Stimulated activated CD4-positive, alpha-beta T cell treated with anti-CD3 and anti-CD28 coated beads, Interleukin-12 subunit alpha, Interleukin-12 subunit beta, amount 100 ng/mL, for 48 hours (primary cell): Measurements from ENCODE around the gene DDX51.
"Not testable (repeated sequence)": the region's sequence is repeated elsewhere in the genome, so short reads cannot be mapped to it uniquely, and the experiment has no call there.

ENCODE experiments used
- DNase-seq, 3 donors: peaks; one replicate each; pipeline ENCODE4 v3.0.0-alpha.2; 2020; ENCODE audit warnings: low read depth in 2 of 3, low spot score in 1 of 3

The DDX51 gene

GRCh38 chr12:132118876-132119275 is 25.2 kb downstream of the DDX51 start:
- DNase-seq, result no peak

- no peak for DNase-seq
Measured at GRCh38 chr12:132117558-132117875, 26.6 kb downstream of the DDX51 start.

- DNase-seq, result no peak
Measured at GRCh38 chr12:132116709-132117557, 27.2 kb downstream of the DDX51 start.

- no peak for DNase-seq
Measured at GRCh38 chr12:132115500-132115899, 28.6 kb downstream of the DDX51 start.

- no peak for DNase-seq
Measured at GRCh38 chr12:132114667-132115066, 29.5 kb downstream of the DDX51 start.

GRCh38 chr12:132111654-132112304 is 32.3 kb downstream of the DDX51 start:
- no peak for DNase-seq

- DNase-seq, result no peak
Measured at GRCh38 chr12:132110677-132111076, 33.4 kb downstream of the DDX51 start.

GRCh38 chr12:132109741-132110140 is 34.4 kb downstream of the DDX51 start:
- no peak for DNase-seq

- no peak for DNase-seq
Measured at GRCh38 chr12:132108211-132108832, 35.8 kb downstream of the DDX51 start.

- DNase-seq, result no peak
Measured at GRCh38 chr12:132106921-132107320, 37.2 kb downstream of the DDX51 start.

GRCh38 chr12:132105467-132105866 is 38.7 kb downstream of the DDX51 start:
- no peak for DNase-seq

- no peak for DNase-seq
Measured at GRCh38 chr12:132103542-132104308, 40.4 kb downstream of the DDX51 start.

- not testable (repeated sequence) for DNase-seq
Measured at GRCh38 chr12:132103072-132103471, 41.0 kb downstream of the DDX51 start.

GRCh38 chr12:132102297-132102696 is 41.8 kb downstream of the DDX51 start:
- DNase-seq, result no peak

GRCh38 chr12:132100306-132101065 is 43.6 kb downstream of the DDX51 start:
- no peak for DNase-seq

- DNase-seq, result no peak
Measured at GRCh38 chr12:132099739-132100138, 44.4 kb downstream of the DDX51 start.

GRCh38 chr12:132095520-132096409 is 48.4 kb downstream of the DDX51 start:
- DNase-seq, result no peak

- DNase-seq, result no peak
Measured at GRCh38 chr12:132094269-132094891, 49.7 kb downstream of the DDX51 start.

GRCh38 chr12:132089407-132089910 is 54.7 kb downstream of the DDX51 start:
- no peak for DNase-seq
